ENCODE data around the gene ZNF420. TPM values are rescaled to one million over a fixed set of nuclear protein-coding genes. Genes with fewer than 3 reads are reported as not detected.

The ZNF420 gene
- total and polyA plus RNA-seq, 2 of the 8 experiments (the other 6 are each of a cell fraction or from before 2014, with no cell fraction given), result 1.7 to 8.8 TPM

DNA sequence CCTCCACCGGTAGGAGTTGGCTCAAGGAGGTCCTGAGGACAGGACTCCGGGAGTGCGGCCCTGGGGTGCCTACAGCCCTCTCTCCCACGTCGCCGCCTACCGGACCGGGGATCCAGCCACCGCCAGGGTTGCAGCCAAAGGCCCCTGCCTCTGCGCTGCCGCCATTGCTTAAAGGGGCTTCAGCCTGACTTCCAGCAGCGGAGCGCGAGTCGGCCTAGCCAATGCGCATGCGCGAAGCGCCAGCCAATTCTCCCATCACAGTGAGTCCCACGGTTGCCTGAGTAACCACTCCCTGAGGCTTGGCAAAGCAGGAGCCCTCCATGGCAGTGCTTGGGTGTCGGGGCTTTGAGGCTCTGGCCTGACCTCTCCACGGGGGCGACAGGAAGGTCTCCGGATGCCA is 21.5 kb upstream of the ZNF420 start (continued):
- TF ChIP-seq CTBP2 (IDR thresholded peaks at IDR 0.05; ENCODE audit: borderline replicate concordance, insufficient read depth, insufficient read length, low read length), result no peak
- no peak for TF ChIP-seq ASH2L (IDR thresholded peaks at IDR 0.05; ENCODE audit: low read length)
- TF ChIP-seq CBX5 (IDR thresholded peaks at IDR 0.05; ENCODE audit: low read depth, low read length), result no peak

All from H1 (cell line).